ENCODE results near the gene IREB2. TPM values are rescaled to one million over a fixed set of nuclear protein-coding genes. Genes with fewer than 3 reads are reported as not detected.
A peak's percentile ranks its signal among the peaks of the same experiment; 100 is the strongest.

Gene IREB2, protein sequence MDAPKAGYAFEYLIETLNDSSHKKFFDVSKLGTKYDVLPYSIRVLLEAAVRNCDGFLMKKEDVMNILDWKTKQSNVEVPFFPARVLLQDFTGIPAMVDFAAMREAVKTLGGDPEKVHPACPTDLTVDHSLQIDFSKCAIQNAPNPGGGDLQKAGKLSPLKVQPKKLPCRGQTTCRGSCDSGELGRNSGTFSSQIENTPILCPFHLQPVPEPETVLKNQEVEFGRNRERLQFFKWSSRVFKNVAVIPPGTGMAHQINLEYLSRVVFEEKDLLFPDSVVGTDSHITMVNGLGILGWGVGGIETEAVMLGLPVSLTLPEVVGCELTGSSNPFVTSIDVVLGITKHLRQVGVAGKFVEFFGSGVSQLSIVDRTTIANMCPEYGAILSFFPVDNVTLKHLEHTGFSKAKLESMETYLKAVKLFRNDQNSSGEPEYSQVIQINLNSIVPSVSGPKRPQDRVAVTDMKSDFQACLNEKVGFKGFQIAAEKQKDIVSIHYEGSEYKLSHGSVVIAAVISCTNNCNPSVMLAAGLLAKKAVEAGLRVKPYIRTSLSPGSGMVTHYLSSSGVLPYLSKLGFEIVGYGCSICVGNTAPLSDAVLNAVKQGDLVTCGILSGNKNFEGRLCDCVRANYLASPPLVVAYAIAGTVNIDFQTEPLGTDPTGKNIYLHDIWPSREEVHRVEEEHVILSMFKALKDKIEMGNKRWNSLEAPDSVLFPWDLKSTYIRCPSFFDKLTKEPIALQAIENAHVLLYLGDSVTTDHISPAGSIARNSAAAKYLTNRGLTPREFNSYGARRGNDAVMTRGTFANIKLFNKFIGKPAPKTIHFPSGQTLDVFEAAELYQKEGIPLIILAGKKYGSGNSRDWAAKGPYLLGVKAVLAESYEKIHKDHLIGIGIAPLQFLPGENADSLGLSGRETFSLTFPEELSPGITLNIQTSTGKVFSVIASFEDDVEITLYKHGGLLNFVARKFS
- polyA plus RNA-seq (2013) = 40.6 TPM

DNA sequence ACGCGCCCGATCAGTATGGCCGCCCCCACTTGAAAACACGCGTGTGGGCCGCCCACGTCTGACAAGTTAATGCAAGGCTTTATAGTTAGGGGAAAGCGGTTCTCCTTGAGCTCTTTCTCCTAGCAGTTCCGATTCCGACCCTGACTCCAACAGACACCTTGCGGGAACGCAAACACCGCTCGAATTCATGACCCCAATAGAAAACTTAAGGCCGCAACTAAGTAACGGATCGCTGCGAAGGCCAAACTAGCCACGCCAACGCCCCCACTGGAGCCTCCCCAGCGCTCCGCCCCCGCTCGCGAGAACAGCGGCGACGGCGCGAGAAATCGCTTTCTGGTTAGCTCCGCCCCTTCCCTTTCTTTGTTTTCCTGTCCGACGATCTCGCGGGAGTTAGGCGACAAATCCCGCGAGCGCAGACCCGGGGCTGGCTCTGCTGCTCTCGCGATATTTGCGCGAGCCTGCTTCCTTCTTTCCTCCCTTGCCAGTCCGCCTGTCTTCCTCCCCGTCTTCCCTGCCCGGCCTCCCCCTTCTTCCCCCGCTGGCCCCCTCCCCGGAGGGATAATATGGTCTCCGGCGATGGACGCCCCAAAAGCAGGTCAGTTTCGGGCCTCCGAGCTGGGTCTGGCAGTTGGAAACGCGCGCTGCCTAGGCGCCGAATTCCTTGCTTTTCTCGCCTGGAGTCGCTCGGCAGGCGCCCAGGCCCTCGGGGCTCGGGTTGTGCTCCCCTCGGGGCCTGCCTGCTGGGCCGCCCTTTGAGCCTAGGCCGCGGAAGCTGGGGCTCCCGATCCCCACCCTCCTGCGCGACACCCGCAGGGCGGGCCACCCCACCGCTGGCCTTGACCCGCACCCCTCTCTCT is at the start of gene IREB2:
Gene IREB2, plus strand, starts transcription at position 455 of the 857 bp plus-strand sequence. Its CDS starts 122 bp downstream, at position 577.
- Histone ChIP-seq H3K9me3 (ENCODE audit: control extremely low read depth in 1 of 5, control insufficient read depth in 4 of 5, insufficient read depth in 2 of 5, low read depth in 1 of 5, low read length in 4 of 5) (peaks cover 0 to 2% (median 0%) of the 10 kb centered on the region in 5 experiments), H3K36me3 (ENCODE audit: control insufficient read depth in 4 of 4, insufficient read depth in 4 of 4, low read length in 3 of 4) (peaks cover 2 to 26% (median 15%) of the 10 kb centered on the region in 4 experiments), H3K4me3 (ENCODE audit: control insufficient read depth in 1 of 7, extremely low read depth in 1 of 7, insufficient read depth in 4 of 7, low read depth in 2 of 7, low read length in 6 of 7) (peak within 1 kb of the TSS; percentile 67 to 96 (median 93)), H3K27me3 (replicated peaks in 2 of 5; ENCODE audit: control insufficient read depth in 4 of 5, insufficient read depth in 5 of 5, low read length in 4 of 5) (no peaks in the 10 kb centered on the region), H3K27ac (ENCODE audit: insufficient read depth in 1 of 2, low read depth in 1 of 2, low read length in 2 of 2, poor library complexity in 1 of 2, severe bottlenecking in 2 of 2) (peak within 1 kb of the TSS; percentile 97 to 99), H3K4me1 (ENCODE audit: control extremely low read depth in 1 of 4, control insufficient read depth in 4 of 4, insufficient read depth in 4 of 4, low read length in 3 of 4) (peaks cover 8 to 34% (median 25%) of the 10 kb centered on the region in 4 experiments)
- 0% methylated on average over 68 of the region's 78 CpGs for WGBS (ENCODE audit: insufficient coverage)
- ChIA-PET POLR2A (interaction anchor here (0.8 to 1.2 kb wide), 4 partner anchors 12 to 34 kb away, joined by 3 to 4 read pairs (median 3); no protein-coding TSS in a partner anchor), CTCF (interaction anchor here (0.6 to 4.3 kb wide), 6 partner anchors 10 to 684 kb away, joined by 3 to 29 read pairs (median 4); no protein-coding TSS in a partner anchor)
- DNase-seq = peak; percentile 99

DNA sequence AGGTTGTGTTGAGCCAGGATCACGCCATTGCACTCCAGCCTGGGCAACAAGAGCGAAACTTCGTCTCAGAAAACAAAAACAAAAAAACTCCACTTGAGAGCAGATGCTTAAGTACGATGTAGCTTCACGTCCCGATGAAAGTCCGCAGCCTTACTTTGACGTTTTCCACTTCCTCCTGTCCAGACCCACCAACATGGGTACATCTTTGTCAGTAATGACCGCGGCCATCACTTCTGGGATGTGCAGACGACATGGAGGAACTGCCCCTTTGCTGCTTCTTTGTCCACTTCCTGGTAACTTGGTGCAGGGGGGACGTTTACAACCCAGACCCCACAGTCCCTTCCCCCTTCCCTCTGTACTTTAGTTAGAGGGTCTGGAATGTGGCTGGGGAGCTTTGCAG is 49.2 kb upstream of the IREB2 start:
- ChIA-PET CTCF (no interaction called here), POLR2A (no interaction called here)
- H3K27ac ChIP-seq (ENCODE audit: insufficient read depth in 1 of 2, low read depth in 1 of 2, low read length in 2 of 2, poor library complexity in 1 of 2, severe bottlenecking in 2 of 2) = no peak overlapping the region
- peaks cover 0 to 3% (median 0%) of the 10 kb centered on the region in 5 experiments for H3K27me3 ChIP-seq (replicated peaks in 2 of 5; ENCODE audit: control insufficient read depth in 4 of 5, insufficient read depth in 5 of 5, low read length in 4 of 5)
- no peak overlapping the region for H3K4me3 ChIP-seq (ENCODE audit: control insufficient read depth in 1 of 7, extremely low read depth in 1 of 7, insufficient read depth in 4 of 7, low read depth in 2 of 7, low read length in 6 of 7)
- 94% methylated on average over 10 of the region's 12 CpGs for WGBS (ENCODE audit: insufficient coverage)
- no peak for DNase-seq
- no peaks in the 10 kb centered on the region for H3K4me1 ChIP-seq (ENCODE audit: control extremely low read depth in 1 of 4, control insufficient read depth in 4 of 4, insufficient read depth in 4 of 4, low read length in 3 of 4)
- no peaks in the 10 kb centered on the region for H3K36me3 ChIP-seq (ENCODE audit: control insufficient read depth in 4 of 4, insufficient read depth in 4 of 4, low read length in 3 of 4)
- H3K9me3 ChIP-seq (ENCODE audit: control extremely low read depth in 1 of 5, control insufficient read depth in 4 of 5, insufficient read depth in 2 of 5, low read depth in 1 of 5, low read length in 4 of 5) = no peaks in the 10 kb centered on the region

DNA sequence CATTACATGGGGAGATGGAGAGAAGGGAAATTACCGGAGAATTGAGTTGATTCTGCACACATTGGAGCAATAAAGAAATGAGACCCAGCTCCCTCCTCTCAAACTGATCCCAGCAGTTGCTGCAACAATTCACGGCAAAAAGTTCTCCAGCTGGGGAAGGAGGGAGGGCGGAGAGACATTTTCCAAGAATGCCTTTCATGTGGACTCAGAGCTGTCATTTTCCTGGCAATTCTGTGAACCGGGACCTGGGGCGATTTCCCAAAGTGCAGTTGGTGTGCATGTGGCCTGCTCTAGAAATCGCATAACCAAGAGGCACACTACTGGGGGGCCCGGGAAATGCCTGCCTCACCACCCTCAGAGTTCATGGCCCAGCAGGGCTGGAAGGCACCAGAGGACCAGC is 48.7 kb upstream of the IREB2 start:
- peaks cover 0 to 3% (median 0%) of the 10 kb centered on the region in 5 experiments for H3K27me3 ChIP-seq (replicated peaks in 2 of 5; ENCODE audit: control insufficient read depth in 4 of 5, insufficient read depth in 5 of 5, low read length in 4 of 5)
- ChIA-PET POLR2A (no interaction called here), CTCF (no interaction called here)
- no peak for DNase-seq
- no peaks in the 10 kb centered on the region for H3K9me3 ChIP-seq (ENCODE audit: control extremely low read depth in 1 of 5, control insufficient read depth in 4 of 5, insufficient read depth in 2 of 5, low read depth in 1 of 5, low read length in 4 of 5)
- no peak overlapping the region for H3K27ac ChIP-seq (ENCODE audit: insufficient read depth in 1 of 2, low read depth in 1 of 2, low read length in 2 of 2, poor library complexity in 1 of 2, severe bottlenecking in 2 of 2)
- no peaks in the 10 kb centered on the region for H3K36me3 ChIP-seq (ENCODE audit: control insufficient read depth in 4 of 4, insufficient read depth in 4 of 4, low read length in 3 of 4)
- H3K4me1 ChIP-seq (ENCODE audit: control extremely low read depth in 1 of 4, control insufficient read depth in 4 of 4, insufficient read depth in 4 of 4, low read length in 3 of 4) = no peaks in the 10 kb centered on the region
- WGBS (ENCODE audit: insufficient coverage) = 97% methylated on average over 4 of the region's 7 CpGs
- no peak overlapping the region for H3K4me3 ChIP-seq (ENCODE audit: control insufficient read depth in 1 of 7, extremely low read depth in 1 of 7, insufficient read depth in 4 of 7, low read depth in 2 of 7, low read length in 6 of 7)

DNA sequence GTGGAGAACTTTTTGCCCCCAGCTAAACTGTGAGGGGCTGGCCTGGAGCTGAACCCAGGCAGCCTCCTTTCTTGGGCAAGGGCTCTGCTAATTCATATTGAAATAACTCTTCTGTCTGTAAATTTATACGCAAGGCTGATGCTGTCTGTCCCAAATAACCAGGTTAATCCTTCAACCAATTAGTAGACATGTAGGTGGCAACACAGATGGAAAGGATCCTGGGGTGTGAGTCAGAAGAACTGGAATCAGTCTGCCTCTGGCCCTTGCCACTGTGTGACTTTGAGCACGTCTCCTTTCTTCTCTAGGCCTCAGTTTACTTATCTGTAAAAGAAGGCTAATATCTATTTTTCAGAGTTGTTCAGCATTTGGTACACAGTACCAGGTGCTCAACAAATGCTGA is 48.3 kb upstream of the IREB2 start:
- H3K4me1 ChIP-seq (ENCODE audit: control extremely low read depth in 1 of 4, control insufficient read depth in 4 of 4, insufficient read depth in 4 of 4, low read length in 3 of 4) = no peaks in the 10 kb centered on the region
- peaks cover 0 to 3% (median 0%) of the 10 kb centered on the region in 5 experiments for H3K27me3 ChIP-seq (replicated peaks in 2 of 5; ENCODE audit: control insufficient read depth in 4 of 5, insufficient read depth in 5 of 5, low read length in 4 of 5)
- ChIA-PET POLR2A (no interaction called here), CTCF (no interaction called here)
- H3K36me3 ChIP-seq (ENCODE audit: control insufficient read depth in 4 of 4, insufficient read depth in 4 of 4, low read length in 3 of 4) = no peaks in the 10 kb centered on the region
- no peaks in the 10 kb centered on the region for H3K9me3 ChIP-seq (ENCODE audit: control extremely low read depth in 1 of 5, control insufficient read depth in 4 of 5, insufficient read depth in 2 of 5, low read depth in 1 of 5, low read length in 4 of 5)
- no CpG with 5 or more reads among the region's 2 CpGs for WGBS (ENCODE audit: insufficient coverage)
- H3K27ac ChIP-seq (ENCODE audit: insufficient read depth in 1 of 2, low read depth in 1 of 2, low read length in 2 of 2, poor library complexity in 1 of 2, severe bottlenecking in 2 of 2) = no peak overlapping the region
- no peak overlapping the region for H3K4me3 ChIP-seq (ENCODE audit: control insufficient read depth in 1 of 7, extremely low read depth in 1 of 7, insufficient read depth in 4 of 7, low read depth in 2 of 7, low read length in 6 of 7)
- no peak for DNase-seq

DNA sequence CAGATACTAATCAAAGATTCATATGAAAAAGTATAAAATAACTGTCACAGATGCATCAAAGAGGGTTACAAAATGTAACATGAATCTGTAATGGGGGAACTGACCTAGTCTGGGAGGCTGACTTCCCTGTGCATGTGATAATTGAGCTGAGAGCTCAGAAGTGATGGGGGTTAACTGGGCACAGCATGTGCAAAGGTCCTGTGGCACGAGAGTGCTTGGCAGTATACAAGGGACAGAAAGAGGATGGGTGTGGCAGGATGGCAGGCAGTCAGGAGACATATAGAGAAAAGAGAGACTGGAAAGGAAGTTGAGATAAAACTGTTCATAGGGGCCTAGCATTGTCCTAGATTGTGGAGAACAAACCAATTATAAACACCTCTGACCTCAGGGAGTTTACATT is 47.8 kb upstream of the IREB2 start:
- WGBS (ENCODE audit: insufficient coverage) = 86% methylated on average over 1 of the region's 1 CpG
- H3K4me1 ChIP-seq (ENCODE audit: control extremely low read depth in 1 of 4, control insufficient read depth in 4 of 4, insufficient read depth in 4 of 4, low read length in 3 of 4) = no peaks in the 10 kb centered on the region
- no peaks in the 10 kb centered on the region for H3K9me3 ChIP-seq (ENCODE audit: control extremely low read depth in 1 of 5, control insufficient read depth in 4 of 5, insufficient read depth in 2 of 5, low read depth in 1 of 5, low read length in 4 of 5)
- H3K27me3 ChIP-seq (replicated peaks in 2 of 5; ENCODE audit: control insufficient read depth in 4 of 5, insufficient read depth in 5 of 5, low read length in 4 of 5) = peaks cover 0 to 3% (median 0%) of the 10 kb centered on the region in 5 experiments
- ChIA-PET POLR2A (no interaction called here), CTCF (no interaction called here)
- H3K4me3 ChIP-seq (ENCODE audit: control insufficient read depth in 1 of 7, extremely low read depth in 1 of 7, insufficient read depth in 4 of 7, low read depth in 2 of 7, low read length in 6 of 7) = no peak overlapping the region
- DNase-seq = no peak
- no peak overlapping the region for H3K27ac ChIP-seq (ENCODE audit: insufficient read depth in 1 of 2, low read depth in 1 of 2, low read length in 2 of 2, poor library complexity in 1 of 2, severe bottlenecking in 2 of 2)
- H3K36me3 ChIP-seq (ENCODE audit: control insufficient read depth in 4 of 4, insufficient read depth in 4 of 4, low read length in 3 of 4) = no peaks in the 10 kb centered on the region

DNA sequence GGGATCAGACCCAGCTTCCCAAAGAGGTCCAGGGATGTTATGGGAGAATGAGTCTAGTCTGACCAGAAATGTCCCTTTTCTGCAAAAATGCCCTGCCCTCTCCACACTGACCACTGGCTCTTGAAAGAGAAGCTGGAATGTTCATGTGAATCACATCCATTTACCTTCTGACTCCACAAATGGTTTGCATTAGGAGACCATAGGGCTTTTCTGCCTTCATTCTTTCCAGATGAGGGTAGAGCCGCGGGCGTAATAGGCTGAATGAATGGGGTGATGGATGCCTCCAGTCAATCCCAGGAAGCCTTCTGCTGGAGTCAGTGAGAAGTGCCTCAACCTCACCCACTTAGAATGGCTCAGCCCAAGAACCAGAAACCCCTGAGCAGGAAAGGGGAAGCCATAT is 47.2 kb upstream of the IREB2 start:
- no peaks in the 10 kb centered on the region for H3K4me1 ChIP-seq (ENCODE audit: control extremely low read depth in 1 of 4, control insufficient read depth in 4 of 4, insufficient read depth in 4 of 4, low read length in 3 of 4)
- H3K27ac ChIP-seq (ENCODE audit: insufficient read depth in 1 of 2, low read depth in 1 of 2, low read length in 2 of 2, poor library complexity in 1 of 2, severe bottlenecking in 2 of 2) = no peak overlapping the region
- H3K9me3 ChIP-seq (ENCODE audit: control extremely low read depth in 1 of 5, control insufficient read depth in 4 of 5, insufficient read depth in 2 of 5, low read depth in 1 of 5, low read length in 4 of 5) = no peaks in the 10 kb centered on the region
- no peaks in the 10 kb centered on the region for H3K27me3 ChIP-seq (replicated peaks in 2 of 5; ENCODE audit: control insufficient read depth in 4 of 5, insufficient read depth in 5 of 5, low read length in 4 of 5)
- POLR2A ChIA-PET = no interaction called here
- WGBS (ENCODE audit: insufficient coverage) = no CpG with 5 or more reads among the region's 3 CpGs
- no peak for DNase-seq
- CTCF ChIA-PET = no interaction called here
- H3K36me3 ChIP-seq (ENCODE audit: control insufficient read depth in 4 of 4, insufficient read depth in 4 of 4, low read length in 3 of 4) = no peaks in the 10 kb centered on the region
- H3K4me3 ChIP-seq (ENCODE audit: control insufficient read depth in 1 of 7, extremely low read depth in 1 of 7, insufficient read depth in 4 of 7, low read depth in 2 of 7, low read length in 6 of 7) = no peak overlapping the region

Data from common myeloid progenitor, CD34-positive (primary cell).